ENCODE measurements around the gene SFMBT2. TPM values are rescaled to one million over a fixed set of nuclear protein-coding genes. Genes with fewer than 3 reads are reported as not detected.
A peak's percentile ranks its signal among the peaks of the same experiment; 100 is the strongest.

The SFMBT2 gene
- total and polyA plus RNA-seq, 10 of the 15 experiments (the other 5 are each of a cell fraction or from before 2014, with no cell fraction given): 2.8 to 29.6 (median 15.1) TPM

DNA sequence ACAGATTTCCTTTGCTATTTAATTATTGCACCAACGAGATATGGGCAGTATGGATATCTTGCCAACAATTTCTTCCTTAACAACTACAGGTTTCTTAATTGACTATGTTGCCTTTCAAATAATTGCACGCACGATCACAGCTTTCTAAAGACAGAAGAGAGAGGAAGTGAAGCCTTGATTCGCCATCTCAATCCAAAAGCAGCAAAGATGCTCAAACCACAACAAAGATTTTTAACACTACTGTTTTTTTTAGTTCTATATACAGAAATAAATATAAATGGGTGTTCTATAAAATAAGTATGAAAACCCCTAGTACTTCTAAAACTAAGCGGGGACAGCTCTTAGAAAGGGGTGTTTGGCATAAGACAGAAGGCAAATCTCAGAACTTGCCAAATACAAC, 251.3 kb downstream of the SFMBT2 start:
- H3K9me3 ChIP-seq (replicated peaks; ENCODE audit: control insufficient read depth, insufficient read depth, low read length): no peaks in the 10 kb centered on the region
- 24% methylated on average over 5 of the region's 5 CpGs for WGBS (ENCODE audit: insufficient coverage, insufficient replicate concordance, low lambda C conversion rate, missing lambda C conversion rate)
- SMC1A ChIA-PET (ENCODE audit: uncharacterized antibody, unreplicated experiment): interaction anchor here (1.6 kb wide), 1 partner anchor 10 kb away, joined by 3 read pairs; no protein-coding TSS in a partner anchor

DNA sequence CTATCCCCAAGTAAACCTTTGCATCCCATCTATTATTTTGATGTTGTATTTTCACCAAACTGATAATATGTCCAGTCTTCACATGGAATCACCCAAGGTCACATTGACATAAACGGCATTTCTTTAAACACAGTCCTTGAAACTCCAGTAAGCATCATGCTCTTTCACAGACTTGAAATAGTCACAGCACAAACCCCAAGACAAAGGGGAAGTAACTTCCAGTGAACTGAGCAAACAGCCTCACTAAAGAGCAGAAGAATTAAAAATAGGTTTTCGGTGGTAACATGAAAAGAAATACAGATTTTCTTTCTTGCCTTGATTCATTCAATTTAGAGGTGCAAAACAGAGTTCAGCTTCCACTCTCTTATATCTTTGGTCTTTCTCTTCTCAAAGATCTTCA, 253.7 kb downstream of the SFMBT2 start:
- in situ Hi-C loops (cut with MboI) (no loop called here), intact Hi-C loops (cut with micrococcal nuclease; ENCODE audit: unreplicated experiment) (loop anchor here (5.0 kb wide), 1 partner anchor 490 kb away; no protein-coding TSS in a partner anchor)
- no peak overlapping the region for H3K4me2 ChIP-seq (ENCODE audit: control insufficient read depth, insufficient read depth)
- BruUV-seq (replicated peaks): no TSS peak
- H3K9me3 ChIP-seq (replicated peaks; ENCODE audit: control insufficient read depth, insufficient read depth, low read length): no peaks in the 10 kb centered on the region
- no peak overlapping the region for H3K9ac ChIP-seq (ENCODE audit: control insufficient read depth, insufficient read depth, low read length)
- ChIA-PET CTCF (no interaction called here), POLR2A (no interaction called here), RAD21 (ENCODE audit: unreplicated experiment) (no interaction called here), SMC1A (ENCODE audit: uncharacterized antibody, unreplicated experiment) (no interaction called here)
- ATAC-seq (no peak; the same call in 2 of the 3 replicates), FAIRE-seq (peak; percentile 13), DNase-seq (ENCODE audit: low read depth, low spot score) (no peak)
- WGBS (ENCODE audit: insufficient coverage, insufficient replicate concordance, low lambda C conversion rate, missing lambda C conversion rate): 8% methylated on average over 2 of the region's 2 CpGs
- no peak overlapping the region for H3K27ac ChIP-seq (ENCODE audit: control insufficient read depth, insufficient read depth)
- peaks cover 6 to 15% of the 10 kb centered on the region in 2 experiments; a peak in 3 of 4 replicates for H3K36me3 ChIP-seq (ENCODE audit: control insufficient read depth in 2 of 2, insufficient read depth in 2 of 2, low read length in 1 of 2)
- no peak overlapping the region for H3K4me3 ChIP-seq
- no peaks in the 10 kb centered on the region for H3K79me2 ChIP-seq (ENCODE audit: control insufficient read depth, insufficient read depth, low read length)
- H4K20me1 ChIP-seq (ENCODE audit: control insufficient read depth, insufficient read depth): no peaks in the 10 kb centered on the region
- H2AFZ ChIP-seq (ENCODE audit: control insufficient read depth, low read depth, low read length): no peak overlapping the region
- no peaks in the 10 kb centered on the region for H3K27me3 ChIP-seq (replicated peaks in 1 of 2; ENCODE audit: control insufficient read depth in 2 of 2, insufficient read depth in 2 of 2, low read length in 1 of 2)
- peaks cover 6% of the 10 kb centered on the region; the same call in 1 of the 2 replicates for H3K4me1 ChIP-seq (ENCODE audit: control insufficient read depth, insufficient read depth, low read length)
- TF ChIP-seq, protein P1, sequence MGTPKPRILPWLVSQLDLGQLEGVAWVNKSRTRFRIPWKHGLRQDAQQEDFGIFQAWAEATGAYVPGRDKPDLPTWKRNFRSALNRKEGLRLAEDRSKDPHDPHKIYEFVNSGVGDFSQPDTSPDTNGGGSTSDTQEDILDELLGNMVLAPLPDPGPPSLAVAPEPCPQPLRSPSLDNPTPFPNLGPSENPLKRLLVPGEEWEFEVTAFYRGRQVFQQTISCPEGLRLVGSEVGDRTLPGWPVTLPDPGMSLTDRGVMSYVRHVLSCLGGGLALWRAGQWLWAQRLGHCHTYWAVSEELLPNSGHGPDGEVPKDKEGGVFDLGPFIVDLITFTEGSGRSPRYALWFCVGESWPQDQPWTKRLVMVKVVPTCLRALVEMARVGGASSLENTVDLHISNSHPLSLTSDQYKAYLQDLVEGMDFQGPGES (IDR thresholded peaks at IDR 0.05): no peak
- 0 out of 2 replicates have a peak, but pooled peaks have one; percentile 3 for TF ChIP-seq MEF2A (IDR thresholded peaks at IDR 0.05; ENCODE audit: insufficient read depth, low read depth, low read length)

More for the DNA sequence above, 251.3 kb downstream of the SFMBT2 start:
- no peaks in the 10 kb centered on the region for H4K20me1 ChIP-seq (ENCODE audit: control insufficient read depth, insufficient read depth)
- ChIA-PET CTCF (interaction anchor here (0.6 to 1.1 kb wide), 2 partner anchors 239 to 528 kb away, joined by 3 read pairs; no protein-coding TSS in a partner anchor), POLR2A (no interaction called here), RAD21 (ENCODE audit: unreplicated experiment) (no interaction called here)
- intact Hi-C loops (cut with micrococcal nuclease; ENCODE audit: unreplicated experiment): loop anchor here (5.0 kb wide), 1 partner anchor 492 kb away; no protein-coding TSS in a partner anchor
- peak overlapping the region; percentile 14; the same call in 1 of the 2 replicates for H3K27ac ChIP-seq (ENCODE audit: control insufficient read depth, insufficient read depth)
- in situ Hi-C loops (cut with MboI): no loop called here
- H3K36me3 ChIP-seq (ENCODE audit: control insufficient read depth in 2 of 2, insufficient read depth in 2 of 2, low read length in 1 of 2): peaks cover 19 to 28% of the 10 kb centered on the region in 2 experiments
- TF ChIP-seq SPI1 (IDR thresholded peaks at IDR 0.05; ENCODE audit: borderline replicate concordance, insufficient read depth, low read depth, low read length): peak; percentile 79
- peak; percentile 74; the same call in 1 of the 2 replicates for TF ChIP-seq TCF7 (IDR thresholded peaks at IDR 0.05; ENCODE audit: borderline replicate concordance)
- TF ChIP-seq, protein P2, sequence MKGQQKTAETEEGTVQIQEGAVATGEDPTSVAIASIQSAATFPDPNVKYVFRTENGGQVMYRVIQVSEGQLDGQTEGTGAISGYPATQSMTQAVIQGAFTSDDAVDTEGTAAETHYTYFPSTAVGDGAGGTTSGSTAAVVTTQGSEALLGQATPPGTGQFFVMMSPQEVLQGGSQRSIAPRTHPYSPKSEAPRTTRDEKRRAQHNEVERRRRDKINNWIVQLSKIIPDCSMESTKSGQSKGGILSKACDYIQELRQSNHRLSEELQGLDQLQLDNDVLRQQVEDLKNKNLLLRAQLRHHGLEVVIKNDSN (IDR thresholded peaks at IDR 0.05; ENCODE audit: borderline replicate concordance, extremely low read length, insufficient read depth, low read depth, low read length): no peak
- TF ChIP-seq RUNX3 (IDR thresholded peaks at IDR 0.05; ENCODE audit: low read length): peak; percentile 83
- H3K4me1 ChIP-seq (ENCODE audit: control insufficient read depth, insufficient read depth, low read length): peaks cover 6% of the 10 kb centered on the region; the same call in 1 of the 2 replicates
- no peak overlapping the region for H3K4me2 ChIP-seq (ENCODE audit: control insufficient read depth, insufficient read depth)
- H2AFZ ChIP-seq (ENCODE audit: control insufficient read depth, low read depth, low read length): no peak overlapping the region
- no TSS peak for BruUV-seq (replicated peaks)
- no peaks in the 10 kb centered on the region for H3K79me2 ChIP-seq (ENCODE audit: control insufficient read depth, insufficient read depth, low read length)
- ATAC-seq (no peak), DNase-seq (ENCODE audit: low read depth, low spot score) (no peak), FAIRE-seq (no peak)
- H3K27me3 ChIP-seq (replicated peaks in 1 of 2; ENCODE audit: control insufficient read depth in 2 of 2, insufficient read depth in 2 of 2, low read length in 1 of 2): no peaks in the 10 kb centered on the region
- no peak overlapping the region for H3K4me3 ChIP-seq
- no peak overlapping the region for H3K9ac ChIP-seq (ENCODE audit: control insufficient read depth, insufficient read depth, low read length)
